Measurements from ENCODE around the gene DYSF.

Gene DYSF

GRCh38 chr2:71548646-71549425 lies 95.5 kb downstream of the DYSF start:
- DNase-seq (ENCODE audit: low read depth in 2 of 2, low spot score in 1 of 2) = peak; percentile 33 to 38

GRCh38 chr2:71550801-71551630 lies 97.7 kb downstream of the DYSF start:
- DNase-seq (ENCODE audit: low read depth in 2 of 2, low spot score in 1 of 2) = no peak

- DNase-seq (ENCODE audit: low read depth in 2 of 2, low spot score in 1 of 2) = no peak
Measured at GRCh38 chr2:71551631-71551915, 98.2 kb downstream of the DYSF start.

GRCh38 chr2:71552356-71552755 lies 99.0 kb downstream of the DYSF start:
- DNase-seq (ENCODE audit: low read depth in 2 of 2, low spot score in 1 of 2) = no peak

DNA sequence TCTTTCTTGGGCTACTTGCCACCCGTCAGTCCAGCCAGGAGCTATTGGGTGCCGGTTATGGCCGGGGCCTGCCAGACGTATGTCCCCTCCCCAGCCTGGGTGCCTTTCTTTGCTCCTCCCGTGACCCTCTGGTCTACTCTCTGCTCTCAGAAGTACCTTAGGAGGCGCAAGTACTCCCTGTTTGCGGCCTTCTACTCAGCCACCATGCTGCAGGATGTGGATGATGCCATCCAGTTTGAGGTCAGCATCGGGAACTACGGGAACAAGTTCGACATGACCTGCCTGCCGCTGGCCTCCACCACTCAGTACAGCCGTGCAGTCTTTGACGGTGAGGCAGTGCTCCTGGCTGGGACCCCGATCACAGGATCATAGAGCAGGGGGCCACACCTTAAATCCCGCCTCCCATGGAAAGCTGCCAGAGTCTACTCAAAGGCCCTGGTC lies 99.5 kb downstream of the DYSF start:
- no peak for DNase-seq (ENCODE audit: low read depth in 2 of 2, low spot score in 1 of 2)

DNA sequence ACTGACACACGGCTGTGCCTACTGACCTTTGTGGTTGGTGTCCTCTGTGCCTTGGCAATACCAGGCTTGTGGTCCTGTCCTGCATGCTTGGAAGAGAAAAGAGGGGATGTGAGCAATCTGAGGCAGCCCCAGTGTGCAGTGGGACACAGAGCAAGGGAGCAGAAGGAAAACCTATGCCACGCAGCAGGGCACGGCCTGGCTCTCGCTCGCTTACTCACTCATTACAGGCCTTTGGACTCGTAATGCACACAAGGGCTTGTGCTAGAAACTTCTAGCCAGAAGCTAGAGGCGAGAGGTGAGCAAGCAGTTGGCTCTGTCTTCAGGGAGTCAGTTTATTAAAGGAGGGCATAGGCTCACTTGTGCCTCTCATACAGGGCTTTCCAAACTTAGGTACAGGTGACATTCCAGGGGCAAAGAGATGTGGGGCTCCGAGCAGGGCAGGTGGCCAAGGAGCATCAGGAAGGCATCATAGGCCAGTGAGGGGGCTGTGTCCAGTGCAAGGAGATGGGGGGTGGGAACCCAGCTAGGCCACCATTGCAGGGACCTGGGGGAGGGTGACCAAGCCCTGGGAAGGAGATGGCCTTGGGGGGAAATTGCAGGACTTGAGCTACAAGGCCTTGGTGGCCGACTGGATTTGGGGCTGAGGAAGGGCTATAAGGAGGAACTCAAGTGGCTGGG lies 100.8 kb downstream of the DYSF start:
- DNase-seq (ENCODE audit: low read depth in 2 of 2, low spot score in 1 of 2) = no peak

DNA sequence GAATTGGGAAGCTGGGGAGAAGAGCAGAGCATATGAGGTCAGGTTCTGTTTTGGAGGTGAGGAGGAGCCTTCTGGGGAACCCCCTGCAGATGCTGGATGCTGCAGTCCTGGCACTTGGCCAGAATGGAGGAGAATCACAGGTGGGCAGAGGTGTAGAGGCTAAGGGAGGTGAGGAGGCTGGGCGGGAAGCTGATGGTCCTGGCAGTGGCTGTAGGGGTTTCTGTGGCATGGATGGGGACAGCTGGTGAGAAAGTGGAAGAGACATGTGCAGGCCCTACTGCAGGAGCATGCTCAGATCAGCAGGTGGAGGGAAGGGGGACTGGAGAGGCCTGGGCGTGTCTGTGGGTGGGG lies 101.3 kb downstream of the DYSF start:
- DNase-seq (ENCODE audit: low read depth in 2 of 2, low spot score in 1 of 2) = no peak

DNA sequence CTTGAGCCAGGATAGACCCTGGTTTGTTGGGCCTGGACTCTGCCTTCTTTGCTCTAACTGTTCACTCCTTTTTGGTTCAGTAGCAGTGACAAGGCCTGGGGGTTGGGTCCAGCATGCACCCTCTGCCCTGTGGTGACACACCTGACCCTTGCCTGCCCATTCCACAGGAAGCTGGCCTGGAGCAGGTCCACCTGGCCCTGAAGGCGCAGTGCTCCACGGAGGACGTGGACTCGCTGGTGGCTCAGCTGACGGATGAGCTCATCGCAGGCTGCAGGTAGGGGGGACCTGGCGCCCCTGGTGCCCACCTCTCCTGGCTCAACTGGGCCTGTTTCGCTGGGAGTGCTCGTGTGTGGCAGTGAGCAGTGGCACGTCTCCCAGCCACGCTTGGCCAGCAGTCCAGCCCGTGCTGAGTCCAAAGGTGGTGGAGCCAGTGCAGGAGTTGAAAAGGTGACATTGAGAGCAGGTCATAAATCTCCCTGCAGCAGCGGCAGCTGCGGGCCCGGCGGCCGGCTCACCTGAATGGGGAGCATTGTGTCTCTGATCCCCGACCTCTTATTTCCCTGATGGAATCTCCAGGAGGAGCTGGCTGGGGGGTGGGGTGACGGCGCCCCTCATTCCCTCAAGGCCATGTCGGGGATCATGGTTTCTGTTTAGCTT lies 102.6 kb downstream of the DYSF start:
- no peak for DNase-seq (ENCODE audit: low read depth in 2 of 2, low spot score in 1 of 2)

DNA sequence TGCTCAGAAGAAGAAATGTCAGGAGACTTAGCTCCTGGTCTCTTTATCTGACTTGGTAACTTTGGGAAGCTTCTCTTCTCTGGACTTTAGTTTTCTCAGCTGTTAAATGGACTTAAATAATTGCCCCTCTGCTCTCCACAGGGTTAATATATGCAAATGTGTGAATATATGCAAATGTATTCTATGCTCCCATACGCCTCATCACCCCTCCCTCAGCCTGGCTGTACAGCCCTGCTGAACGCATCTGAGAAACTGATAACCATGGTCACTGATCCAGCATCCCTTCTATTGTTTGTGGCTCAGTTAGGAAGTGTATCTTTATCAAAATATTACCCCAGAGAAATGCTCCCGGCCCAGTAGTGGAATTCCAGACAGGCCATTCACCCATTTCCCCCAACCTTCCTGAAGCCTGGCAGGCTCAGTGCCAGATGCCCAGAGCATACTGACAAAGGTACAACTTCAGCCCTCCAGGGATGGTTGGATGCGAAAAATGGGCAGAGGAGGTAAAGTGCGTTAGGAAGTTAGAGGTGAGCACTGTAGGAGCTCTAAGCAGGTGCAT lies 103.4 kb downstream of the DYSF start:
- no peak for DNase-seq (ENCODE audit: low read depth in 2 of 2, low spot score in 1 of 2)

DNA sequence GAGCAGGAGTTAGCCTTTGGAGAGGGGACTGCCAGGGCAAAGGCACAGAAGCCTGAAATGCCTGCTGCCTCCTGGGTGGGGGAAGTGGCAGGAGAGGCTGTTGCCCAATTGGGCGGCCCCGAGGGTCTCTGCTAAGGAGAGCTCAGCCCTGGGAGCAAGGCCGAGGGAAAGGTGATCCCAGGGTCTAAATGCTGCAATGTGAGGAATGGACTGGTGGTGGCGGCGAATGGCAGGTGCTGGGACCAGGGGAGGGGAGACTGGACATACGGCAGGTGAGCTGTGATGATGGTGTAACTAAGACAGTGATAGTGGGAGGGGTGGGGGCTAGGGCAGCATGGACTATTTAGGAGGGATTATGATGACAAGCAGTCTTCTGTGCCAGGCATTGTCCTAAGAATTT lies 104.0 kb downstream of the DYSF start:
- no peak for DNase-seq (ENCODE audit: low read depth in 2 of 2, low spot score in 1 of 2)

- DNase-seq (ENCODE audit: low read depth in 2 of 2, low spot score in 1 of 2) = no peak
Measured at GRCh38 chr2:71558300-71559051, 105.1 kb downstream of the DYSF start.

- DNase-seq (ENCODE audit: low read depth in 2 of 2, low spot score in 1 of 2) = no peak
Measured at GRCh38 chr2:71559080-71559827, 105.9 kb downstream of the DYSF start.

DNA sequence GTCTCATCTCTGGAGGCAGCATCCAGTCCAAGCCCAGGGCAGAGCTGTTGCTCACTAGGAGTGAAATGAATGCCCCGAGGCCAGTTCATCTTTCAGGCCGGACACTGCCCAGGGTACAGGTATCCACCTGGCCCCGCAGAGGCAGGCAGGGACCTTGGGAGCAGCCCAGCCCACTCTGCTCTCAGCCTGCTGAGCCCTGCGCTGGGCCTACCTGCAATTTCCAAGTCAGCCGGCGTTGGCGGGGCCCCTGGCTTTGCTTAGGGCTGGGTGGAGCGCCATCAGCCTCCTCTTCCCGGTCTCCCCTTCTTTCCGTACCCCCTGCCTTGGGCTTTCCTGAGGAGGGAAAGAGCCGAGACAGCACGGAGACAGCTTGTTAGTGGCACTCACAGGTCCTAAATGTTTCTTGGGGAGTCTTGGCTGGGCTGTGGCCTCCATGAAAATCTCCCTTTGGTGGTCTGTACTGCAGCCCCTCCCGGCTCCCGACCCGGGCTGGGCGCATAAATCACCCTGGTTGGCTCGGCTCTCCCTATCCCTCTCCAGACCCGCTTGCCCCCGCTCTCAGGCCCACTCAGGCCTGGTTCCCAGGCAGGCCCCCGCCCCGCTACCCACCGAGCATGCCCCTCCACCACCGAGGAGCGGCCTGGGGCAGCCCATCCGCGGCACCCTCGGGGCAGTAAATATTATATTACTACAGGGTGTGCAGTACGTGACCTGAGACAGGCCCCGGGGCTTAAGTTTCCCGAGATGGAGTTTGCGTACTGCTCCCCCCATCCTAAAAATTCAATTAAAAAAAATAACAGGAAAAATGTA lies 106.7 kb downstream of the DYSF start:
- DNase-seq (ENCODE audit: low read depth in 2 of 2, low spot score in 1 of 2) = no peak

- DNase-seq (ENCODE audit: low read depth in 2 of 2, low spot score in 1 of 2) = no peak
Measured at GRCh38 chr2:71560638-71561011, 107.3 kb downstream of the DYSF start.

- DNase-seq (ENCODE audit: low read depth in 2 of 2, low spot score in 1 of 2) = no peak
Measured at GRCh38 chr2:71561441-71562267, 108.3 kb downstream of the DYSF start.

DNA sequence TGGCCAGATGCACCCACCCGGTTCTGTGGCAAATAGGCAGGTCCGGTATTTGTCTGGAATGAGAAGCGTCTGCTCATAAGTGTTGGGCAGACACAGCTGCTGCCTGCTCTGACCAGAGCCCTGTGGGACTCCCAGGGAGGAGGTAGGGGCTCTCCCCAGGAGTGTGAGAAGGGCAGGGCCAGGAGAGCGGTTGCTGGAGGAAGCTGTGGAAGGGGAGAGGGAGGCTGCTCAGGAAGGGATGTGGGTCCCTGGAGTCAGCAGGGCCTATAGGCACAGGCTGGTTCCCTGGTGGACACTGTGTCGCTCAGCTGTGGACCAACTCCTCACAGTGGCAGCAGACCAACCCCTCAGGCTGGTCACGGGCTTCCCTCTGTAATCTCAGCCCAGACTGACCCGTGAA lies 109.2 kb downstream of the DYSF start:
- no peak for DNase-seq (ENCODE audit: low read depth in 2 of 2, low spot score in 1 of 2)

DNA sequence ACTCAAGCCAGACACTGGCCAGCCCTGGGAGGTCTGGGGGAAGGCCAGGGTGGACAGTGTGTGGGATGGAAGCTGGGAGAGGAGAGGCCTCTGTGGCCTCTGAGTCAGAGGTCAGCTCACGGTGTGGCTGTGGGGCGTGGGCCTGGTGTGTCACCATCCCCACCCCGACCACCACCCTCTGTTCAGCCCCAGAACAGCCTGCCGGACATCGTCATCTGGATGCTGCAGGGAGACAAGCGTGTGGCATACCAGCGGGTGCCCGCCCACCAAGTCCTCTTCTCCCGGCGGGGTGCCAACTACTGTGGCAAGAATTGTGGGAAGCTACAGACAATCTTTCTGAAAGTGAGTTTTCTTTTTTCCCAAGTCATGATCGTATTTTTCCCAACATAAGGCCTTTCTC lies 110.5 kb downstream of the DYSF start:
- no peak for DNase-seq (ENCODE audit: low read depth in 2 of 2, low spot score in 1 of 2)

DNA sequence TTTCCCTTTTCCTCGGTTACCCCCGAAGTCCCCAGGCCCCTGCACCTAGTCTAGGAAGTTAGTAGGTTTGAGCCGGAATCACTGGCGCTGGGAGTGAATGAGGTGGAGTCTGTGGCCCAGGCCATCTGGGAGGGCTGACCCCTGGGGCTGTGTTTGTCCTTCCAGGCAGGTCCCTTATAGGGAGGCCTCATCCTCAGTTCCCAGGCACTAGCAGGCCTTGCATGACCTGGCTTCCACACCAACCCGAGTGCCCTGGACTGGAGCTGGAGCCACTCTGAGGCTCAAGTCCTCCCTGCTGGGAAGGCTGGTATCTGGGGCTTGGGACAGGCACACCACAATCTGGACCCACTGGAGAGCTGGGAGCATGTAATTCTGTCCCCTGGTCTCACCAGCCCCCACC lies 111.0 kb downstream of the DYSF start:
- no peak for DNase-seq (ENCODE audit: low read depth in 2 of 2, low spot score in 1 of 2)
